PC-3 (cell line): Measurements from ENCODE around the gene DDOST. TPM values are rescaled to one million over a fixed set of nuclear protein-coding genes. Genes with fewer than 3 reads are reported as not detected.

Source experiments
- ATAC-seq: fragments of 200-7000 bp; cut with Tn5 transposase; 2 replicates; pipeline ENCODE4 v1.9.1; 2020; ENCODE audit warnings: mild to moderate bottlenecking, moderate library complexity
- BruUV-seq: library from RNA; stranded (reverse); fragments of 400-500 nt; replicated peaks from 2 replicates; lab custom pipeline; 2021; lab: Mats Ljungman, UMichigan
- CTCF ChIA-PET: fragments of 300-600 bp; sonication (Branson Sonifier 250); formaldehyde crosslinking; loops from one replicate; lab custom pipeline; 2022; ENCODE audit warnings: antibody characterized with exemption; lab: Charles Lee
- POLR2A ChIA-PET: fragments of 300-600 bp; sonication (Branson Sonifier 250); formaldehyde crosslinking; loops from one replicate; lab custom pipeline; 2022; ENCODE audit warnings: antibody characterized with exemption; ENCODE audit not compliant: unreplicated experiment; lab: Charles Lee
- DNase-seq: peaks from one replicate; pipeline ENCODE4 v3.0.0-alpha.2; 2015
- H2AFZ ChIP-seq: fragments of 300-600 bp; sonication (generic); 2 replicates; pipeline ENCODE4 v1.6.0; 2016; ENCODE audit warnings: antibody characterized with exemption, low read length
- H3F3A ChIP-seq: fragments of 300-600 bp; sonication (generic); one replicate; pipeline ENCODE4 v1.6.0; 2017; ENCODE audit warnings: antibody characterized with exemption, low read length, control low read depth, mild to moderate bottlenecking; ENCODE audit not compliant: unreplicated experiment
- H3K27ac ChIP-seq: fragments of 300-600 bp; sonication (generic); 2 replicates; pipeline ENCODE4 v1.5.1; 2016; ENCODE audit warnings: mild to moderate bottlenecking, low read length
- H3K27me3 ChIP-seq: fragments of 300-600 bp; sonication (generic); 2 replicates; pipeline ENCODE4 v1.6.1; 2016; ENCODE audit warnings: low read length, mixed read lengths
- H3K36me3 ChIP-seq: fragments of 300-600 bp; sonication (generic); 2 replicates; pipeline ENCODE4 v1.6.1; 2016; ENCODE audit warnings: low read depth, mixed run types, low read length, mixed read lengths
- H3K4me1 ChIP-seq: fragments of 300-600 bp; sonication (generic); 2 replicates; pipeline ENCODE4 v1.5.1; 2016; ENCODE audit warnings: low read length; ENCODE audit not compliant: insufficient read depth
- H3K4me2 ChIP-seq: fragments of 300-600 bp; sonication (generic); 2 replicates; pipeline ENCODE4 v1.6.0; 2016; ENCODE audit warnings: low read length
- H3K4me3 ChIP-seq: fragments of 300-600 bp; sonication (generic); 2 replicates; pipeline ENCODE4 v1.5.1; 2016; ENCODE audit warnings: mild to moderate bottlenecking, low read length, mixed read lengths
- H3K79me2 ChIP-seq: fragments of 300-600 bp; sonication (generic); 2 replicates; pipeline ENCODE4 v1.6.1; 2017; ENCODE audit warnings: low read length, mixed read lengths
- H3K9ac ChIP-seq: fragments of 300-600 bp; sonication (generic); 2 replicates; pipeline ENCODE4 v1.6.0; 2016; ENCODE audit warnings: mild to moderate bottlenecking, low read length
- H3K9me2 ChIP-seq: fragments of 300-600 bp; sonication (generic); replicated peaks from 2 replicates; pipeline ENCODE4 v1.6.1; 2016; ENCODE audit warnings: mixed run types, low read length, mixed read lengths
- H3K9me3 ChIP-seq: fragments of 300-600 bp; sonication (generic); 2 replicates; pipeline ENCODE4 v1.6.1; 2016; ENCODE audit warnings: low read length, mixed read lengths
- H4K20me1 ChIP-seq: fragments of 300-600 bp; sonication (generic); 2 replicates; pipeline ENCODE4 v1.6.1; 2016; ENCODE audit warnings: low read length, mixed read lengths
- CTCF ChIP-seq: fragments of 300-600 bp; sonication (generic); conservative IDR thresholded peaks from 2 replicates; pipeline ENCODE4 v1.5.1; 2017; ENCODE audit warnings: antibody characterized with exemption, low read depth, mild to moderate bottlenecking, low read length
- EZH2 ChIP-seq: fragments of 300-600 bp; sonication (generic); IDR thresholded peaks from one replicate; pipeline ENCODE4 v1.6.1; 2017; ENCODE audit warnings: antibody characterized with exemption, mild to moderate bottlenecking, low read length; ENCODE audit not compliant: unreplicated experiment
- EZH2phosphoT487 ChIP-seq: fragments of 300-600 bp; sonication (generic); IDR thresholded peaks from 2 replicates; pipeline ENCODE4 v1.6.1; 2018; ENCODE audit warnings: mild to moderate bottlenecking, antibody characterized with exemption, low read length, borderline replicate concordance
- intact Hi-C: fragments of 100-400 bp; cut with micrococcal nuclease; formaldehyde crosslinking; loops from 2 replicates; pipeline ENCODE4 v1.9.0; 2023
- total RNA-seq: library from RNA; depleted of rRNA; stranded (reverse); fragments of >200 nt; gene quantifications from 2 replicates; pipeline ENCODE4 v1.2.3, GENCODE V29; 2014

DDOST gene
- total RNA-seq, 1 experiment from 2014 or later = 357 TPM

- no peaks in the 10 kb centered on the region for H3F3A ChIP-seq
- H4K20me1 ChIP-seq = no peaks in the 10 kb centered on the region
- H2AFZ ChIP-seq = no peak overlapping the region
- DNase-seq (no peak), ATAC-seq (no peak)
- CTCF ChIA-PET = no interaction called here
- no peaks in the 10 kb centered on the region for H3K27me3 ChIP-seq
- POLR2A ChIA-PET = no interaction called here
- no peaks in the 10 kb centered on the region for H3K36me3 ChIP-seq
- intact Hi-C loops = no loop called here
- no peak for TF ChIP-seq CTCF
- TF ChIP-seq EZH2 = no peak
- TF ChIP-seq EZH2phosphoT487 = no peak
- BruUV-seq = no TSS peak
- H3K4me1 ChIP-seq = peaks cover 22% of the 10 kb centered on the region
- no peaks in the 10 kb centered on the region for H3K9me3 ChIP-seq
- no peak overlapping the region for H3K27ac ChIP-seq
- H3K79me2 ChIP-seq = no peaks in the 10 kb centered on the region
- H3K4me2 ChIP-seq = no peak overlapping the region
- no peak overlapping the region for H3K9ac ChIP-seq
- no peaks in the 10 kb centered on the region for H3K9me2 ChIP-seq
- no peak overlapping the region for H3K4me3 ChIP-seq
Measured at GRCh38 chr1:20701446-20701845, 40.3 kb upstream of the DDOST start.

- Histone ChIP-seq H2AFZ (no peak overlapping the region), H3K27ac (no peak overlapping the region), H3K9ac (no peak overlapping the region), H3K4me3 (no peak overlapping the region), H3K79me2 (no peaks in the 10 kb centered on the region), H4K20me1 (no peaks in the 10 kb centered on the region), H3K9me3 (no peaks in the 10 kb centered on the region), H3F3A (no peaks in the 10 kb centered on the region), H3K27me3 (no peaks in the 10 kb centered on the region), H3K4me2 (no peak overlapping the region), H3K4me1 (peaks cover 22% of the 10 kb centered on the region), H3K36me3 (no peaks in the 10 kb centered on the region), H3K9me2 (no peaks in the 10 kb centered on the region)
- intact Hi-C loops = no loop called here
- no TSS peak for BruUV-seq
- DNase-seq (peak; percentile 12), ATAC-seq (no peak)
- ChIA-PET POLR2A (no interaction called here), CTCF (no interaction called here)
- TF ChIP-seq EZH2phosphoT487 (no peak), CTCF (no peak), EZH2 (no peak)
Measured at GRCh38 chr1:20700636-20701215, 39.6 kb upstream of the DDOST start.

GRCh38 chr1:20699558-20699957 lies 38.4 kb upstream of the DDOST start:
- H3K79me2 ChIP-seq = no peaks in the 10 kb centered on the region
- H3K4me3 ChIP-seq = no peak overlapping the region
- H2AFZ ChIP-seq = no peak overlapping the region
- no peak for TF ChIP-seq EZH2
- TF ChIP-seq CTCF = no peak
- no peak for TF ChIP-seq EZH2phosphoT487
- no peaks in the 10 kb centered on the region for H4K20me1 ChIP-seq
- peaks cover 22% of the 10 kb centered on the region for H3K4me1 ChIP-seq
- intact Hi-C loops = loop anchor here (5.0 to 10.0 kb wide), 3 partner anchors 88 to 285 kb away; partner anchors contain the start of gene HP1BP3
- no peaks in the 10 kb centered on the region for H3K27me3 ChIP-seq
- no peak overlapping the region for H3K4me2 ChIP-seq
- ChIA-PET CTCF (no interaction called here), POLR2A (no interaction called here)
- H3K9me3 ChIP-seq = no peaks in the 10 kb centered on the region
- H3K36me3 ChIP-seq = no peaks in the 10 kb centered on the region
- no peak overlapping the region for H3K9ac ChIP-seq
- ATAC-seq (no peak), DNase-seq (no peak)
- H3F3A ChIP-seq = no peaks in the 10 kb centered on the region
- H3K9me2 ChIP-seq = no peaks in the 10 kb centered on the region
- no TSS peak for BruUV-seq
- no peak overlapping the region for H3K27ac ChIP-seq
